Peyer's patch (tissue), 4 donors: ENCODE measurements around the gene PWP1.

ENCODE experiments used
- POLR2A ChIP-seq, 2 donors: fragments of 450-650 bp; IDR thresholded peaks; one replicate each; pipeline ENCODE4 v1.5.1; 2017; ENCODE audit warnings: antibody characterized with exemption in 2 of 2, mild to moderate bottlenecking in 2 of 2, moderate library complexity in 2 of 2
- TF ChIP-seq, protein P1 (sequence below), 6 experiments: fragments of 450-650 bp in 4 of 6; fragments of 200-600 bp in 2 of 6; sonication (generic) in 1 of 6; IDR thresholded peaks; one replicate each; pipeline ENCODE4 v1.5.1; 2017 to 2019; ENCODE audit warnings: antibody characterized with exemption in 6 of 6, mild to moderate bottlenecking in 3 of 6, moderate library complexity in 1 of 6

DNA sequence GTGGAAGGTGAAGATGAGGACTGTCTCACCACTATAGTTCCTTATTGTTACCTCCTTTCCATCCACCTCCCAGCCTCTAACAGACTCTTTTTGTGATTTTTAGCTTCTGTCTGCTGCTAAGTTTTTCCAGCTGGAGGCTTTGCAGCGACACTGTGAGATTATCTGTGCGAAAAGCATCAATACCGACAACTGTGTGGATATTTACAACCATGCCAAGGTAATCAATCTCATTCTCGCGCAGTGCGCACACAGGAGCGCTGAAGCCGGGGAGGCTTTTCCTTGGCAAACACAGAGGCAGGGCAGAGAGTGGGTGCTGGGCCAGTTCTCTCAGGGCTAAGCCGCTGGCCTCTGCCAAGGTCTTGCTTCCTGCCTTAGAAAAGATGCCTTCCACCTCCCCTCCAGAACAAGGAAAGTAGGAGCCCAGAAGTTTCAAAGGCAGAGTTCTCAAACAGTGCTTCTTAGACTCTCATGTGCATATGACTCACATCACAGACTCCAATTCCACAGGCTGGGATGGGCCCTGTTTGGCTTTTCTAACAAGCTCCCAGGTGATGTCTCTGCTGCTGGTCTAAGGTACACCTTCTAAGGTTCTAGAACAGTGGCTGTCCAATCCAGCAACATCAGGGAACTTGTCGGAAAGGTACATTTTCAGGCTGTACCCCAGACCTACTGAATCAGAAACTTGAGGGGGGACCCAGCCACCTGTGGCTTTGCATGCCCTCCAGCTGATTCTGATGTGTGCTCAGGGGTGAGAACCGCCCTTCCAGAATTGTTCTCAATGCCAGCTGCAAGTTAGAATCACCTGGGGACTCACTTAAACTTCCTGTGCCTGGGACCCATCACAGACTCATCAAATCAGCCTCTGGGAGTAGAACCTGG lies 33.8 kb upstream of the PWP1 start:
- TF ChIP-seq, protein P1, sequence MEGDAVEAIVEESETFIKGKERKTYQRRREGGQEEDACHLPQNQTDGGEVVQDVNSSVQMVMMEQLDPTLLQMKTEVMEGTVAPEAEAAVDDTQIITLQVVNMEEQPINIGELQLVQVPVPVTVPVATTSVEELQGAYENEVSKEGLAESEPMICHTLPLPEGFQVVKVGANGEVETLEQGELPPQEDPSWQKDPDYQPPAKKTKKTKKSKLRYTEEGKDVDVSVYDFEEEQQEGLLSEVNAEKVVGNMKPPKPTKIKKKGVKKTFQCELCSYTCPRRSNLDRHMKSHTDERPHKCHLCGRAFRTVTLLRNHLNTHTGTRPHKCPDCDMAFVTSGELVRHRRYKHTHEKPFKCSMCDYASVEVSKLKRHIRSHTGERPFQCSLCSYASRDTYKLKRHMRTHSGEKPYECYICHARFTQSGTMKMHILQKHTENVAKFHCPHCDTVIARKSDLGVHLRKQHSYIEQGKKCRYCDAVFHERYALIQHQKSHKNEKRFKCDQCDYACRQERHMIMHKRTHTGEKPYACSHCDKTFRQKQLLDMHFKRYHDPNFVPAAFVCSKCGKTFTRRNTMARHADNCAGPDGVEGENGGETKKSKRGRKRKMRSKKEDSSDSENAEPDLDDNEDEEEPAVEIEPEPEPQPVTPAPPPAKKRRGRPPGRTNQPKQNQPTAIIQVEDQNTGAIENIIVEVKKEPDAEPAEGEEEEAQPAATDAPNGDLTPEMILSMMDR (IDR thresholded peaks at IDR 0.05), result no peak
- TF ChIP-seq POLR2A (IDR thresholded peaks at IDR 0.05), result no peak
